HEK293 (cell line): ENCODE measurements around the gene MDN1.
A peak's percentile ranks its signal among the peaks of the same experiment; 100 is the strongest.

ENCODE experiments used
- CTCF ChIA-PET: fragments of 350-600 bp; formaldehyde crosslinking; extraction: SDS; loops from one replicate; lab custom pipeline; 2021; ENCODE audit warnings: antibody characterized with exemption; lab: Yijun Ruan, JAX
- POLR2A ChIA-PET: fragments of 300-600 bp; formaldehyde crosslinking; extraction: SDS; loops from one replicate; lab custom pipeline; 2020; ENCODE audit warnings: antibody characterized with exemption, inconsistent platforms; lab: Yijun Ruan, JAX
- H3K27ac ChIP-seq: fragments of 200-500 bp; sonication (Bioruptor generic); 2 replicates; pipeline ENCODE4 v1.5.1; 2014; ENCODE audit warnings: low read depth, low read length, control low read depth, inconsistent platforms; ENCODE audit errors: extremely low read depth
- H3K36me3 ChIP-seq, 2 experiments: fragments of 200-500 bp in 1 of 2; sonication (Bioruptor generic) in 1 of 2; 1 replicate in 1 of 2; 2 replicates in 1 of 2; pipeline ENCODE4 v1.5.1; 2014 to 2017; ENCODE audit warnings: inconsistent platforms in 2 of 2, low read length in 2 of 2; ENCODE audit not compliant: control insufficient read depth in 2 of 2, insufficient read depth in 1 of 2
- H3K4me1 ChIP-seq: fragments of 200-500 bp; sonication (Bioruptor generic); 2 replicates; pipeline ENCODE4 v1.5.1; 2014; ENCODE audit warnings: mild to moderate bottlenecking, low read length, inconsistent platforms; ENCODE audit not compliant: control insufficient read depth, insufficient read depth
- H3K4me3 ChIP-seq: 2 replicates; pipeline ENCODE4 v1.5.1; 2011; ENCODE audit warnings: low read depth, mild to moderate bottlenecking, control low read depth, low read length, moderate library complexity
- H3K9me3 ChIP-seq: fragments of 200-500 bp; sonication (Bioruptor generic); 2 replicates; pipeline ENCODE4 v1.5.1; 2014; ENCODE audit warnings: low read depth, low read length, inconsistent platforms; ENCODE audit not compliant: control insufficient read depth, insufficient read depth
- EGR2 ChIP-seq: fragments of 450-650 bp; formaldehyde crosslinking; IDR thresholded peaks from 2 replicates; pipeline ENCODE4 v1.5.1; 2016; ENCODE audit warnings: low read depth, missing biosample characterization, missing genetic modification characterization
- FEZF1 ChIP-seq: fragments of 450-650 bp; formaldehyde crosslinking; IDR thresholded peaks from 2 replicates; pipeline ENCODE4 v1.5.1; 2016; ENCODE audit warnings: missing biosample characterization, missing genetic modification characterization
- KLF16 ChIP-seq: fragments of 450-650 bp; formaldehyde crosslinking; IDR thresholded peaks from 2 replicates; pipeline ENCODE4 v1.5.1; 2017; ENCODE audit warnings: missing biosample characterization, missing genetic modification characterization
- OSR2 ChIP-seq: fragments of 450-650 bp; formaldehyde crosslinking; IDR thresholded peaks from 2 replicates; pipeline ENCODE4 v1.5.1; 2016; ENCODE audit warnings: missing biosample characterization, missing genetic modification characterization
- SCRT2 ChIP-seq: fragments of 450-650 bp; formaldehyde crosslinking; IDR thresholded peaks from 2 replicates; pipeline ENCODE4 v1.5.1; 2016; ENCODE audit warnings: missing biosample characterization, missing genetic modification characterization
- SP2 ChIP-seq: fragments of 450-650 bp; formaldehyde crosslinking; IDR thresholded peaks from 2 replicates; pipeline ENCODE4 v1.5.1; 2016; ENCODE audit warnings: missing biosample characterization, missing genetic modification characterization
- ZFP37 ChIP-seq: fragments of 450-650 bp; formaldehyde crosslinking; IDR thresholded peaks from 2 replicates; pipeline ENCODE4 v1.5.1; 2016; ENCODE audit warnings: missing biosample characterization, missing genetic modification characterization
- ZNF114 ChIP-seq: fragments of 450-650 bp; formaldehyde crosslinking; IDR thresholded peaks from 2 replicates; pipeline ENCODE4 v1.5.0; 2017; ENCODE audit warnings: missing biosample characterization, missing genetic modification characterization
- ZNF211 ChIP-seq: fragments of 450-650 bp; formaldehyde crosslinking; IDR thresholded peaks from 2 replicates; pipeline ENCODE4 v1.5.1; 2016; ENCODE audit warnings: low read depth, missing biosample characterization, missing genetic modification characterization
- ZNF501 ChIP-seq: fragments of 450-650 bp; formaldehyde crosslinking; IDR thresholded peaks from 2 replicates; pipeline ENCODE4 v1.5.1; 2016; ENCODE audit warnings: missing biosample characterization, missing genetic modification characterization
- ZNF623 ChIP-seq: fragments of 450-650 bp; formaldehyde crosslinking; IDR thresholded peaks from 2 replicates; pipeline ENCODE4 v1.5.1; 2016; ENCODE audit warnings: missing biosample characterization, missing genetic modification characterization
- ZNF701 ChIP-seq: fragments of 450-650 bp; formaldehyde crosslinking; IDR thresholded peaks from 2 replicates; pipeline ENCODE4 v1.5.1; 2016; ENCODE audit warnings: missing biosample characterization, missing genetic modification characterization
- ZNF792 ChIP-seq: fragments of 450-650 bp; formaldehyde crosslinking; IDR thresholded peaks from 2 replicates; pipeline ENCODE4 v1.5.1; 2016; ENCODE audit warnings: missing biosample characterization, missing genetic modification characterization
- ZNF837 ChIP-seq: fragments of 450-650 bp; formaldehyde crosslinking; IDR thresholded peaks from 2 replicates; pipeline ENCODE4 v1.5.1; 2016; ENCODE audit warnings: missing biosample characterization, missing genetic modification characterization
- TF ChIP-seq, protein P1 (sequence below): fragments of 450-650 bp; formaldehyde crosslinking; IDR thresholded peaks from 2 replicates; pipeline ENCODE4 v1.5.1; 2017; ENCODE audit warnings: missing biosample characterization, missing genetic modification characterization
- TF ChIP-seq, protein P2 (sequence below): fragments of 450-650 bp; formaldehyde crosslinking; IDR thresholded peaks from 2 replicates; pipeline ENCODE4; 2016; ENCODE audit warnings: missing biosample characterization, missing genetic modification characterization
- TF ChIP-seq, protein P3 (sequence below): fragments of 450-650 bp; formaldehyde crosslinking; IDR thresholded peaks from 2 replicates; pipeline ENCODE4 v1.5.1; 2016; ENCODE audit warnings: missing biosample characterization, missing genetic modification characterization
- TF ChIP-seq, protein P4 (sequence below): fragments of 450-650 bp; formaldehyde crosslinking; IDR thresholded peaks from 2 replicates; pipeline ENCODE4 v1.5.1; 2016; ENCODE audit warnings: missing biosample characterization, missing genetic modification characterization
- TF ChIP-seq, protein P5 (sequence below): fragments of 450-650 bp; formaldehyde crosslinking; IDR thresholded peaks from 2 replicates; pipeline ENCODE4 v1.5.1; 2016; ENCODE audit warnings: missing biosample characterization, missing genetic modification characterization
- TF ChIP-seq, protein P6 (sequence below): fragments of 450-650 bp; formaldehyde crosslinking; IDR thresholded peaks from 2 replicates; pipeline ENCODE4 v1.5.1; 2017; ENCODE audit warnings: missing biosample characterization, mild to moderate bottlenecking, missing genetic modification characterization, moderate library complexity
- TF ChIP-seq, protein P7 (sequence below): sonication (generic); formaldehyde crosslinking; IDR thresholded peaks from 2 replicates; pipeline ENCODE4 v1.8.1; 2022; ENCODE audit warnings: mild to moderate bottlenecking, moderate library complexity, missing genetic modification reagents

Gene MDN1

GRCh38 chr6:89613790-89614189 is 205.8 kb downstream of the MDN1 start:
- ChIA-PET POLR2A (interaction anchor here (1.1 to 1.3 kb wide), 2 partner anchors 18 to 25 kb away, joined by 3 read pairs; partner anchors contain the start of gene LYRM2), CTCF (interaction anchor here (0.9 to 4.2 kb wide), 6 partner anchors 15 to 631 kb away, joined by 3 to 47 read pairs (median 7); partner anchors contain the start of gene ANKRD6)
- TF ChIP-seq FEZF1 (tag by site-specific recombination) (no peak), SCRT2 (tag by site-specific recombination) (peak; percentile 45; the same call in 1 of the 2 replicates)
- Histone ChIP-seq H3K27ac (no peak overlapping the region), H3K4me3 (no peak overlapping the region), H3K4me1 (no peaks in the 10 kb centered on the region), H3K9me3 (no peaks in the 10 kb centered on the region), H3K36me3 (peaks cover 0 to 34% of the 10 kb centered on the region in 2 experiments; a peak in 2 of 3 replicates)

DNA sequence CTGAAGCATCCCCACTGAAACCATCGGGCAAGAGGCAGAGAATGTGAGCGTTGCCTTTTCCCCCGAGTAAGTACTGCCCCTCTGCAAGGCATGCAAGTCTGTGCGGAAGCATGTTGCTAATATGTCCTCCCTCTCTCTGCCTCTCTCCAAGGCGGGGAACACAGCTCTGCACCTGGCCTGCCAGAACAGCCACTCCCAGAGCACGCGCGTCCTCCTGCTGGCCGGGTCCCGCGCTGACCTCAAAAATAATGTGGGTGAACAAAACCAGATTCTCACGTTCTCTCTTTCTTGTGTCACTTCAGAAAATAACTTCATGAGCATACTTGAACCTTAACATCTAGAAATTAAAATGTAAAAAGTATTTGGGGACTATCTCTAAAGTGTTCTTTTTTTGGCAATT is 207.5 kb downstream of the MDN1 start:
- H3K27ac ChIP-seq: no peak overlapping the region
- ChIA-PET CTCF (interaction anchor here (0.6 to 4.6 kb wide), 8 partner anchors 10 to 629 kb away, joined by 3 to 47 read pairs (median 5); partner anchors contain the start of gene ANKRD6), POLR2A (no interaction called here)
- no peak for TF ChIP-seq ZNF501 (tag by site-specific recombination)
- TF ChIP-seq ZNF211 (tag by site-specific recombination): no peak
- TF ChIP-seq, protein P1, sequence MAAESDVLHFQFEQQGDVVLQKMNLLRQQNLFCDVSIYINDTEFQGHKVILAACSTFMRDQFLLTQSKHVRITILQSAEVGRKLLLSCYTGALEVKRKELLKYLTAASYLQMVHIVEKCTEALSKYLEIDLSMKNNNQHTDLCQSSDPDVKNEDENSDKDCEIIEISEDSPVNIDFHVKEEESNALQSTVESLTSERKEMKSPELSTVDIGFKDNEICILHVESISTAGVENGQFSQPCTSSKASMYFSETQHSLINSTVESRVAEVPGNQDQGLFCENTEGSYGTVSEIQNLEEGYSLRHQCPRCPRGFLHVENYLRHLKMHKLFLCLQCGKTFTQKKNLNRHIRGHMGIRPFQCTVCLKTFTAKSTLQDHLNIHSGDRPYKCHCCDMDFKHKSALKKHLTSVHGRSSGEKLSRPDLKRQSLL (tag by site-specific recombination): no peak
- TF ChIP-seq, protein P2, sequence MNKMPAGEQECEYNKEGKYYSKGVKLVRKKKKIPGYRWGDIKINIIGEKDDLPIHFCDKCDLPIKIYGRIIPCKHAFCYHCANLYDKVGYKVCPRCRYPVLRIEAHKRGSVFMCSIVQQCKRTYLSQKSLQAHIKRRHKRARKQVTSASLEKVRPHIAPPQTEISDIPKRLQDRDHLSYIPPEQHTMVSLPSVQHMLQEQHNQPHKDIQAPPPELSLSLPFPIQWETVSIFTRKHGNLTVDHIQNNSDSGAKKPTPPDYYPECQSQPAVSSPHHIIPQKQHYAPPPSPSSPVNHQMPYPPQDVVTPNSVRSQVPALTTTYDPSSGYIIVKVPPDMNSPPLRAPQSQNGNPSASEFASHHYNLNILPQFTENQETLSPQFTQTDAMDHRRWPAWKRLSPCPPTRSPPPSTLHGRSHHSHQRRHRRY: no peak
- TF ChIP-seq ZNF623 (tag by site-specific recombination): no peak
- TF ChIP-seq ZNF837 (tag by site-specific recombination): no peak
- TF ChIP-seq OSR2 (tag by site-specific recombination): no peak
- no peak for TF ChIP-seq ZNF701 (tag by site-specific recombination)
- TF ChIP-seq, protein P3, sequence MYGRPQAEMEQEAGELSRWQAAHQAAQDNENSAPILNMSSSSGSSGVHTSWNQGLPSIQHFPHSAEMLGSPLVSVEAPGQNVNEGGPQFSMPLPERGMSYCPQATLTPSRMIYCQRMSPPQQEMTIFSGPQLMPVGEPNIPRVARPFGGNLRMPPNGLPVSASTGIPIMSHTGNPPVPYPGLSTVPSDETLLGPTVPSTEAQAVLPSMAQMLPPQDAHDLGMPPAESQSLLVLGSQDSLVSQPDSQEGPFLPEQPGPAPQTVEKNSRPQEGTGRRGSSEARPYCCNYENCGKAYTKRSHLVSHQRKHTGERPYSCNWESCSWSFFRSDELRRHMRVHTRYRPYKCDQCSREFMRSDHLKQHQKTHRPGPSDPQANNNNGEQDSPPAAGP: no peak
- TF ChIP-seq ZNF792 (tag by site-specific recombination): no peak
- TF ChIP-seq KLF16 (tag by site-specific recombination): no peak
- TF ChIP-seq, protein P4, sequence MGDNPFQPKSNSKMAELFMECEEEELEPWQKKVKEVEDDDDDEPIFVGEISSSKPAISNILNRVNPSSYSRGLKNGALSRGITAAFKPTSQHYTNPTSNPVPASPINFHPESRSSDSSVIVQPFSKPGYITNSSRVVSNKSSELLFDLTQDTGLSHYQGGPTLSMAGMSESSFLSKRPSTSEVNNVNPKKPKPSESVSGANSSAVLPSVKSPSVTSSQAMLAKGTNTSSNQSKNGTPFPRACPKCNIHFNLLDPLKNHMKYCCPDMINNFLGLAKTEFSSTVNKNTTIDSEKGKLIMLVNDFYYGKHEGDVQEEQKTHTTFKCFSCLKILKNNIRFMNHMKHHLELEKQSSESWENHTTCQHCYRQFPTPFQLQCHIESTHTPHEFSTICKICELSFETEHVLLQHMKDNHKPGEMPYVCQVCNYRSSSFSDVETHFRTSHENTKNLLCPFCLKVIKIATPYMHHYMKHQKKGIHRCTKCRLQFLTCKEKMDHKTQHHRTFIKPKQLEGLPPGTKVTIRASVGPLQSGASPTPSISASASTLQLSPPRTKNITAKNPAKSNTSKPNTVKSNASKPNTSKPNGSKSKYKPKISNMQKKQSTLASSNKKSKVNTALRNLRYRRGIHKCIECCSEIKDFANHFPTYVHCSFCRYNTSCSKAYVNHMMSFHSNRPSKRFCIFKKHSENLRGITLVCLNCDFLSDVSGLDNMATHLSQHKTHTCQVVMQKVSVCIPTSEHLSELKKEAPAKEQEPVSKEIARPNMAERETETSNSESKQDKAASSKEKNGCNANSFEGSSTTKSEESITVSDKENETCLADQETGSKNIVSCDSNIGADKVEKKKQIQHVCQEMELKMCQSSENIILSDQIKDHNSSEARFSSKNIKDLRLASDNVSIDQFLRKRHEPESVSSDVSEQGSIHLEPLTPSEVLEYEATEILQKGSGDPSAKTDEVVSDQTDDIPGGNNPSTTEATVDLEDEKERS: no peak
- TF ChIP-seq, protein P5, sequence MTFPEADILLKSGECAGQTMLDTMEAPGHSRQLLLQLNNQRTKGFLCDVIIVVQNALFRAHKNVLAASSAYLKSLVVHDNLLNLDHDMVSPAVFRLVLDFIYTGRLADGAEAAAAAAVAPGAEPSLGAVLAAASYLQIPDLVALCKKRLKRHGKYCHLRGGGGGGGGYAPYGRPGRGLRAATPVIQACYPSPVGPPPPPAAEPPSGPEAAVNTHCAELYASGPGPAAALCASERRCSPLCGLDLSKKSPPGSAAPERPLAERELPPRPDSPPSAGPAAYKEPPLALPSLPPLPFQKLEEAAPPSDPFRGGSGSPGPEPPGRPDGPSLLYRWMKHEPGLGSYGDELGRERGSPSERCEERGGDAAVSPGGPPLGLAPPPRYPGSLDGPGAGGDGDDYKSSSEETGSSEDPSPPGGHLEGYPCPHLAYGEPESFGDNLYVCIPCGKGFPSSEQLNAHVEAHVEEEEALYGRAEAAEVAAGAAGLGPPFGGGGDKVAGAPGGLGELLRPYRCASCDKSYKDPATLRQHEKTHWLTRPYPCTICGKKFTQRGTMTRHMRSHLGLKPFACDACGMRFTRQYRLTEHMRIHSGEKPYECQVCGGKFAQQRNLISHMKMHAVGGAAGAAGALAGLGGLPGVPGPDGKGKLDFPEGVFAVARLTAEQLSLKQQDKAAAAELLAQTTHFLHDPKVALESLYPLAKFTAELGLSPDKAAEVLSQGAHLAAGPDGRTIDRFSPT (tag by site-specific recombination): no peak
- no peak for TF ChIP-seq ZFP37
- TF ChIP-seq, protein P6, sequence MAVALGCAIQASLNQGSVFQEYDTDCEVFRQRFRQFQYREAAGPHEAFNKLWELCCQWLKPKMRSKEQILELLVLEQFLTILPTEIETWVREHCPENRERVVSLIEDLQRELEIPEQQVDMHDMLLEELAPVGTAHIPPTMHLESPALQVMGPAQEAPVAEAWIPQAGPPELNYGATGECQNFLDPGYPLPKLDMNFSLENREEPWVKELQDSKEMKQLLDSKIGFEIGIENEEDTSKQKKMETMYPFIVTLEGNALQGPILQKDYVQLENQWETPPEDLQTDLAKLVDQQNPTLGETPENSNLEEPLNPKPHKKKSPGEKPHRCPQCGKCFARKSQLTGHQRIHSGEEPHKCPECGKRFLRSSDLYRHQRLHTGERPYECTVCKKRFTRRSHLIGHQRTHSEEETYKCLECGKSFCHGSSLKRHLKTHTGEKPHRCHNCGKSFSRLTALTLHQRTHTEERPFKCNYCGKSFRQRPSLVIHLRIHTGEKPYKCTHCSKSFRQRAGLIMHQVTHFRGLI (tag by site-specific recombination): no peak
- TF ChIP-seq SP2 (tag by site-specific recombination): no peak
- TF ChIP-seq EGR2 (tag by site-specific recombination): no peak
- no peak for TF ChIP-seq ZNF114
- TF ChIP-seq, protein P7, sequence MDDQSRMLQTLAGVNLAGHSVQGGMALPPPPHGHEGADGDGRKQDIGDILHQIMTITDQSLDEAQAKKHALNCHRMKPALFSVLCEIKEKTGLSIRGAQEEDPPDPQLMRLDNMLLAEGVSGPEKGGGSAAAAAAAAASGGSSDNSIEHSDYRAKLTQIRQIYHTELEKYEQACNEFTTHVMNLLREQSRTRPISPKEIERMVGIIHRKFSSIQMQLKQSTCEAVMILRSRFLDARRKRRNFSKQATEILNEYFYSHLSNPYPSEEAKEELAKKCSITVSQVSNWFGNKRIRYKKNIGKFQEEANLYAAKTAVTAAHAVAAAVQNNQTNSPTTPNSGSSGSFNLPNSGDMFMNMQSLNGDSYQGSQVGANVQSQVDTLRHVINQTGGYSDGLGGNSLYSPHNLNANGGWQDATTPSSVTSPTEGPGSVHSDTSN: no peak
- no peak overlapping the region for H3K4me3 ChIP-seq
- H3K9me3 ChIP-seq: no peaks in the 10 kb centered on the region
- peaks cover 0 to 30% of the 10 kb centered on the region in 2 experiments; a peak in 2 of 3 replicates for H3K36me3 ChIP-seq
- H3K4me1 ChIP-seq: no peaks in the 10 kb centered on the region
